ENCODE measurements around the gene ZNF620. TPM values are rescaled to one million over a fixed set of nuclear protein-coding genes. Genes with fewer than 3 reads are reported as not detected.

ZNF620 gene
- total and polyA plus RNA-seq, 12 donors = 1.3 to 3.6 (median 2.6) TPM

GRCh38 chr3:40518067-40518466, 12.2 kb downstream of the ZNF620 start:
- no peak for ATAC-seq
- intact Hi-C loops (cut with DNase I) = no loop called here
- Histone ChIP-seq H3K4me1 (no peaks in the 10 kb centered on the region), H3K27ac (no peak overlapping the region), H3K9me3 (peaks cover 0 to 3% (median 0%) of the 10 kb centered on the region in 11 donors), H3K36me3 (peaks cover 0 to 32% (median 11%) of the 10 kb centered on the region in 9 donors), H3K27me3 (no peaks in the 10 kb centered on the region), H3K4me3 (no peak overlapping the region)
- WGBS, 2 donors = 90 to 91% methylated on average over 1 of the region's 1 CpG
- TF ChIP-seq CTCF (IDR thresholded peaks at IDR 0.05) = no peak
- no peak for DNase-seq

GRCh38 chr3:40518848-40519247, 13.0 kb downstream of the ZNF620 start:
- intact Hi-C loops (cut with DNase I) = no loop called here
- TF ChIP-seq CTCF (IDR thresholded peaks at IDR 0.05) = no peak
- Histone ChIP-seq H3K9me3 (peaks cover 0 to 3% (median 0%) of the 10 kb centered on the region in 11 donors), H3K27ac (no peak overlapping the region), H3K4me3 (no peak overlapping the region), H3K27me3 (no peaks in the 10 kb centered on the region), H3K36me3 (peaks cover 0 to 28% (median 11%) of the 10 kb centered on the region in 9 donors), H3K4me1 (peaks cover 0 to 3% (median 0%) of the 10 kb centered on the region in 9 donors)
- DNase-seq (no peak), ATAC-seq (no peak)
- 93 to 96% methylated on average over 1 of the region's 1 CpG for WGBS, 2 donors

- H3K4me3 ChIP-seq = no peak overlapping the region
- intact Hi-C loops (cut with DNase I) = loop anchor here in 8 of 10 donors (5.0 to 10.0 kb wide), 6 partner anchors 44 to 204 kb away; partner anchors contain the start of genes RPL14 (in 4 of the 8) and ZNF619 (in 3 of the 8)
- TF ChIP-seq CTCF (IDR thresholded peaks at IDR 0.05) = no peak
- peaks cover 0 to 18% (median 8%) of the 10 kb centered on the region in 9 donors for H3K36me3 ChIP-seq
- peaks cover 0 to 3% (median 0%) of the 10 kb centered on the region in 11 donors for H3K9me3 ChIP-seq
- DNase-seq = no peak
- no peak overlapping the region for H3K27ac ChIP-seq
- no peaks in the 10 kb centered on the region for H3K27me3 ChIP-seq
- H3K4me1 ChIP-seq = peaks cover 0 to 20% (median 11%) of the 10 kb centered on the region in 9 donors
- WGBS, 2 donors = 94 to 96% methylated on average over 3 of the region's 3 CpGs
- no peak for ATAC-seq
These were observed 15.4 kb downstream of the ZNF620 start for GRCh38 chr3:40521254-40521653.

GRCh38 chr3:40523781-40524180, 17.9 kb downstream of the ZNF620 start:
- peak overlapping the region in 8 of 10 donors; percentile 86 to 96 (median 92) for H3K27ac ChIP-seq
- peak in 4 of 8 donors; percentile 36 to 61 (median 47) for ATAC-seq

More at GRCh38 chr3:40523781-40524180, 17.9 kb downstream of the ZNF620 start:
- intact Hi-C loops (cut with DNase I) = loop anchor here in 8 of 10 donors (2.0 to 10.0 kb wide), 8 partner anchors 46 to 206 kb away; partner anchors contain the start of genes RPL14 (in 4 of the 8) and ZNF619 (in 4 of the 8)
- Histone ChIP-seq H3K27me3 (no peaks in the 10 kb centered on the region), H3K4me1 (peaks cover 0 to 22% (median 12%) of the 10 kb centered on the region in 9 donors), H3K4me3 (peak overlapping the region in 6 of 10 donors; percentile 62 to 97 (median 78)), H3K9me3 (peaks cover 0 to 3% (median 0%) of the 10 kb centered on the region in 11 donors), H3K36me3 (peaks cover 0 to 29% (median 8%) of the 10 kb centered on the region in 9 donors)
- 34 to 42% methylated on average over 2 of the region's 2 CpGs for WGBS, 2 donors
- no peak for TF ChIP-seq CTCF (IDR thresholded peaks at IDR 0.05)
- no peak for DNase-seq

Measured in heart right ventricle (tissue), 16 donors.